Pancreas (tissue), 10 donors: Measurements from ENCODE around the gene PTBP3. TPM values are rescaled to one million over a fixed set of nuclear protein-coding genes. Genes with fewer than 3 reads are reported as not detected.
A peak's percentile ranks its signal among the peaks of the same experiment; 100 is the strongest.

Experiments
- ATAC-seq, 4 donors: fragments of 200-7000 bp; cut with Tn5 transposase; one replicate each; pipeline versions ENCODE4 v1.8.0 to v1.9.1; 2020; ENCODE audit warnings: mild to moderate bottlenecking in 4 of 4, moderate library complexity in 4 of 4
- DNase-seq, 6 donors: peaks; one replicate each; pipeline ENCODE4 v3.0.0-alpha.2; 2020
- FAIRE-seq: peaks from 2 replicates; lab custom pipeline; 2012; peaks lifted over from hg19 to GRCh38; lab: Jason Lieb, UNC
- H3K27ac ChIP-seq, 4 donors: fragments of 200-600 bp; sonication (generic); 1 replicate in 3 of 4; 2 replicates in 1 of 4; pipeline versions ENCODE4 v1.5.0 to v1.8.0; 2020
- H3K27me3 ChIP-seq, 4 donors: fragments of 200-600 bp; one replicate each; pipeline ENCODE4 v1.8.0; 2021
- H3K36me3 ChIP-seq, 3 donors: fragments of 200-600 bp; sonication (generic) in 1 of 3; one replicate each; pipeline versions ENCODE4 v1.5.0 to v1.8.0; 2020 to 2021
- H3K4me1 ChIP-seq, 3 donors: fragments of 200-600 bp; one replicate each; pipeline ENCODE4 v1.8.0; 2021
- H3K4me3 ChIP-seq, 4 donors: fragments of 200-600 bp; sonication (generic) in 2 of 4; one replicate each; pipeline versions ENCODE4 v1.5.0 to v1.8.0; 2020 to 2021
- H3K9me3 ChIP-seq, 4 donors: fragments of 200-600 bp; one replicate each; pipeline ENCODE4 v1.8.0; 2021
- CTCF ChIP-seq, 4 donors: fragments of 200-600 bp; sonication (generic) in 3 of 4; IDR thresholded peaks; one replicate each; pipeline versions ENCODE4 v1.5.0 to v1.8.0; 2021; ENCODE audit warnings: antibody characterized with exemption in 4 of 4
- WGBS, 2 donors: extraction: QIAGEN DNeasy Blood & Tissue Kit; methylation state at CpG; one replicate each; pipeline ENCODE4 v1.1.7; 2013; 5-methylcytosine and 5-hydroxymethylcytosine counted together
- intact Hi-C, 3 donors: fragments of 100-400 bp; cut with DNase I; formaldehyde crosslinking; loops; one replicate each; pipeline versions ENCODE4 v1.11.1 to v1.14.2; 2022
- polyA plus RNA-seq, 2 donors: library from polyadenylated mRNA; stranded (reverse); fragments of 200-250 nt; gene quantifications; one replicate each; pipeline ENCODE4 v1.2.3, GENCODE V29; 2013
- total RNA-seq, 6 donors: library from RNA; stranded (reverse); fragmentation: NEBNext Ultra II Directional in 4 of 6; extraction: Animal tissue kit (Norgen Biotek cat#: 25700) in 4 of 6; gene quantifications; one replicate each; pipeline versions ENCODE4 v1.2.1 to v1.2.4, GENCODE V29; 2021 to 2023
- donor health status: healthy with polysubstance abuse.
- donor health status: DM: no; HTN: no; CAD: no; lungs with moderate emphysema.
- donor health status: DM: no; HTN: no; CAD: no.
- donor health status: control.
- donor health status: control.
- donor health status: Bipolar disorder and iron deficiency.
- donor health status: DM: yes; HTN: yes; CAD: no.
- donor health status: DM: no; HTN: no; CAD: no.
- donor health status: DM: no; HTN: no; CAD: no.
- donor health status: DM: yes; HTN: yes; CAD: no.

The PTBP3 gene
- total and polyA plus RNA-seq, 8 donors: 4.4 to 51.5 (median 28.3) TPM

DNA sequence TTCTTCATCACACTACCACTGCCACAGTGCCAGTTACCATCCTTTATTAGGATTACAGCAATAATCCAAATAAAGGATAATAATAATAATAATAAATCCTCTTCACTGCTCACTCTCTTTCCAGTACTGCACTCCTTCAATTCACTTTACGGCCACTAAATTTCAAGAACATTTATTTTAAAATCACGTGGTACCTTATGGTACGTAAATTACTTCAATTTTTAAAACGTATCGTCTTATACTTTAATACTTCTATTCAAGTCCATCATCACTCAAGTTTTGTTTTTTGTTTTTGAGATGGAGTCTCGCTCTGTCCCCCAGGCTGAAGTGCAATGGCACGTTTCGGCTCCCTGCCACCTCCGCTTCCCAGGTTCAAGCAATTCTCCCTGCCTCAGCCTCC is 36.5 kb downstream of the PTBP3 start:
- no peaks in the 10 kb centered on the region for H3K27me3 ChIP-seq
- intact Hi-C loops: no loop called here
- ATAC-seq: no peak
- TF ChIP-seq CTCF (IDR thresholded peaks at IDR 0.05): no peak
- FAIRE-seq: no peak
- H3K9me3 ChIP-seq: no peaks in the 10 kb centered on the region
- no peaks in the 10 kb centered on the region for H3K36me3 ChIP-seq
- DNase-seq: no peak
- no peak overlapping the region for H3K4me3 ChIP-seq
- 87 to 100% methylated on average over 9 of the region's 9 CpGs for WGBS, 2 donors
- H3K27ac ChIP-seq: no peak overlapping the region
- peaks cover 0 to 8% (median 8%) of the 10 kb centered on the region in 3 donors for H3K4me1 ChIP-seq

- H3K4me1 ChIP-seq: peaks cover 0 to 8% (median 7%) of the 10 kb centered on the region in 3 donors
- H3K4me3 ChIP-seq: no peak overlapping the region
- 92 to 100% methylated on average over 2 of the region's 2 CpGs for WGBS, 2 donors
- no peaks in the 10 kb centered on the region for H3K36me3 ChIP-seq
- ATAC-seq: no peak
- H3K9me3 ChIP-seq: no peaks in the 10 kb centered on the region
- no peaks in the 10 kb centered on the region for H3K27me3 ChIP-seq
- H3K27ac ChIP-seq: no peak overlapping the region
- no peak for FAIRE-seq
- intact Hi-C loops: no loop called here
- TF ChIP-seq CTCF (IDR thresholded peaks at IDR 0.05): no peak
- no peak for DNase-seq
Observed at GRCh38 chr9:112295174-112295573, 38.2 kb downstream of the PTBP3 start.

DNA sequence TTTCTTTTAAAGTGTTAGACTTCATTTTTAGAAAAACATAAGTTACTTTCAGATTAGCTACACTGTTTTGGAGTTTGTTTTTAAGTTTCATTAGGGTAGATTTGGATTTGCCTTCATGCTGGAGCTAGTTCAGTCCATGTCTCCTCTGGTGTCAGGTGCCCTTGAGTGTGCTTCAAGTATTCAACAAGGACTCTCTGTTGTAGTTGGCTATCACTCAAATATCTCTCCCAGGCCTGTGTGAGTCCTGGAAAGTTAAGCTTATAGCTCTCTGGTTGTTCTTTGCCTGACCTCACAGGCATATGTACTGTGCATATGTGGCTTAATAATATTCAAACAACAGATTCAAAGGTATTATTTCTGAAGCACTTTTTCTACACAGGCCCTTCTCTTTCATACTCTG is 45.4 kb downstream of the PTBP3 start:
- intact Hi-C loops: no loop called here
- Histone ChIP-seq H3K4me3 (no peak overlapping the region), H3K27me3 (no peaks in the 10 kb centered on the region), H3K9me3 (no peaks in the 10 kb centered on the region), H3K27ac (no peak overlapping the region), H3K4me1 (no peaks in the 10 kb centered on the region), H3K36me3 (no peaks in the 10 kb centered on the region)
- FAIRE-seq: no peak
- no peak for TF ChIP-seq CTCF (IDR thresholded peaks at IDR 0.05)
- ATAC-seq: peak in 1 of 4 donors; percentile 62
- DNase-seq: no peak

DNA sequence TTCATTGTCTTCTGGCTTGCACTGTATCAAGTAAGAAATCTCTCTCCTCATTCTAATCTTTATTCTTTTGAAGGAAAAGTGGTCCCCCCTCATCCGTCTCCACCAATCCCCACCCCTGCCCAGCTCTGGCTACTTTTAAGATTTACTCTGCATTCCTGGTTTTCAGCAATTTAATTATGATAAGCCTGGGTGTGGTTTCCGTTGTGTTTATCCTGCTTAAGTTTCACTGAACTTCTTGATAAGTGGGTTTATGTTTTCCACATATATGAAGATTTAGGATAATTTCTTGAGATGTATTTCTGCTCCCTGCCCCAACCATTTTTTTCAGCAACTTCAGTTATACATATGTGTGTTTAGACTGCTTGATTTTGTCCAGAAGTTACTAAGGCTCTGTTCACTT is 46.5 kb downstream of the PTBP3 start:
- Histone ChIP-seq H3K4me1 (no peaks in the 10 kb centered on the region), H3K4me3 (no peak overlapping the region), H3K36me3 (no peaks in the 10 kb centered on the region), H3K27ac (no peak overlapping the region), H3K27me3 (no peaks in the 10 kb centered on the region), H3K9me3 (no peaks in the 10 kb centered on the region)
- no peak for FAIRE-seq
- WGBS, 2 donors: 90 to 94% methylated on average over 2 of the region's 2 CpGs
- intact Hi-C loops: no loop called here
- no peak for TF ChIP-seq CTCF (IDR thresholded peaks at IDR 0.05)
- ATAC-seq: no peak
- DNase-seq: no peak

DNA sequence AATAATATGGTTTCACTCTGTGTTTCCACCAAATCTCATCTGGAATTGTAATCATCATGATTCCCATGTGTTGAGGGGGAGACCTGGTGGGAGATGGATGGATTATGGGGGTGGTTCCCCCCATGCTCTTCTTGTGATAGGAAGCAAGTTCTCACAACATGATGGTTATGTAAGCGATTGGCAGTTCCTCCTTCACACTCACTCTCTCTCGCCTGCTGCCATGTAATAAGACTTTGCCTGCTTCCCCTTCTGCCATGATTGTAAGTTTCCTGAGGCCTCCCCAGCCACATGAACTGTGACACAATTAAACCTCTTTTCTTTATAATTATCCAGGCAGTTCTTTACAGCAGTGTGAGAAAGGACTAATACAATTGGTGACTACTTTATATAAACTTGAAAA is 48.4 kb downstream of the PTBP3 start:
- DNase-seq (no peak), FAIRE-seq (no peak), ATAC-seq (no peak)
- H3K4me1 ChIP-seq: no peaks in the 10 kb centered on the region
- no peaks in the 10 kb centered on the region for H3K27me3 ChIP-seq
- intact Hi-C loops: no loop called here
- no peak for TF ChIP-seq CTCF (IDR thresholded peaks at IDR 0.05)
- no peaks in the 10 kb centered on the region for H3K9me3 ChIP-seq
- no peak overlapping the region for H3K4me3 ChIP-seq
- 95% methylated on average over 2 of the region's 2 CpGs for WGBS, 2 donors
- no peaks in the 10 kb centered on the region for H3K36me3 ChIP-seq
- no peak overlapping the region for H3K27ac ChIP-seq
